ENCODE results near the gene TGFBRAP1. TPM values are rescaled to one million over a fixed set of nuclear protein-coding genes. Genes with fewer than 3 reads are reported as not detected.

TGFBRAP1 gene
- total RNA-seq, 8 experiments from 2014 or later = 7.4 to 17.8 (median 11.5) TPM

DNA sequence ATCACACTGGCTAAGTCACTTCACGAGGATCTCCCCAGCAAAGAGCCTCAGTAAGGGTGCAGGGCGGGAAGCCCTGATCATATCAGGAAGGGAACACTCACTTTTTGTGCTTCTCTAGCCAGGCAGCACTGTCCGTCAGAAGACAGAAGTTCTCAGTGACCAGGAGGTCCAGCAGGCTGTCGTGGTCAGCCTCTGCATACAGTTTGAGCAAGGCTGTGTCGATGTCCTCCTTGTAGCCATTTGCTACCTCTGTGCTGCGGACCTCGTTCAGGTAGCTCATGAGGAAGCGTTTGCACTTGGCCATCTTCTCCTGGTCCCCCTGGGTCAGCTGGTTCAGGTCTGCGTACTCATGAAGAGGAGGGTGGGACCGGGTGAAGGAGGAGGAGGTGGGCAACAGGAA lies 49.3 kb downstream of the TGFBRAP1 start:
- Histone ChIP-seq H3K27ac (no peak overlapping the region), H3K4me1 (replicated peaks in 1 of 2) (no peaks in the 10 kb centered on the region), H3K4me3 (no peak overlapping the region)
- 67 to 100% (median 92%) methylated on average over 1 to 8 of the region's 10 CpGs; no CpG with 5 or more reads in 2 of the 10 experiments for WGBS, 10 experiments
- in situ Hi-C loops (cut with MboI; ENCODE audit: low pct_unique_long_range_greater_than_20kb in 2 of 9, low sequenced_read_pairs in 9 of 9, unreplicated experiment in 9 of 9) = no loop called here
- no peak for ATAC-seq (replicated peaks in 6 of 8)

DNA sequence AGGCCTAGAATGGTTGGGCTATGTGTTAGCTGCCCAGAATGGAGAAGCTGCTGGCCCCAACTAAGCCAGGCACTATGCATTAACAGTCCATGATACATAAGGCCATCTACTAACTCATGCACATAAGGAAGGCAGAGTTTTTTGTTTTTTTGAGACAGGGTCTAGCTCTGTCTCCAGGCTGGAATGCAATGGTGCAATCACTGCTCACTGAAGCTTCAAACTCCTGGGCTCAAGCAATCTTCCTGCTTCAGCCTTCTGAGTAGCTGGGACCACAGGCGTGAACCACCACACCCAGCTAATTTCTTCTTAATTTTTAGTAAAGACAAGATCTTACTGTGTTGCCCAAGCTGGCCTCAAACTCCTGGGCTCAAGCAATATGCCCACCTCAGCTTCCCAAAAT lies 50.4 kb downstream of the TGFBRAP1 start:
- in situ Hi-C loops (cut with MboI; ENCODE audit: low pct_unique_long_range_greater_than_20kb in 2 of 9, low sequenced_read_pairs in 9 of 9, unreplicated experiment in 9 of 9) = no loop called here
- no peak for ATAC-seq (replicated peaks in 6 of 8)
- Histone ChIP-seq H3K27ac (no peak overlapping the region), H3K4me1 (replicated peaks in 1 of 2) (no peaks in the 10 kb centered on the region), H3K4me3 (no peak overlapping the region)
- WGBS, 10 experiments = 80 to 100% methylated on average over 1 of the region's 1 CpG; no CpG with 5 or more reads in 8 of the 10 experiments

DNA sequence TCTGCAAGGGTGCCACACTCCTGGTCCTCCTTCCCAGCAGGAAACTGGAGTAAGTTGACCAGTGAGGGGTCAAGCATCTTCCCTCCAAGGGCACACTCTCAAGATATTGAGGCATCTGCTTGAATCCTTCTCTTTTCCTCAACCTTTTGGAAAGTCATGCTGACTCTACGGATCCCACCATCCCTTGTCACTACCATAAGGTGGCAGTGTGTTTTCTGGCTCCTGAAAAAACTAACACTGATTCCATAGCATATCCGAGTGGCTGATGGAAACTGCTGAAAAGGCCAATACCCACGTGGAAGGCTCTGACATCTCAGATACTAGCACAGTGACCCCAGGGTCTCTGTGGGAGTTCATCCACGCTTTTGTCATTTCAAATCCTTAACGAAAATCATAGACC lies 50.9 kb downstream of the TGFBRAP1 start:
- 51 to 92% (median 83%) methylated on average over 1 to 4 of the region's 5 CpGs; no CpG with 5 or more reads in 2 of the 10 experiments for WGBS, 10 experiments
- no peak for ATAC-seq (replicated peaks in 6 of 8)

DNA sequence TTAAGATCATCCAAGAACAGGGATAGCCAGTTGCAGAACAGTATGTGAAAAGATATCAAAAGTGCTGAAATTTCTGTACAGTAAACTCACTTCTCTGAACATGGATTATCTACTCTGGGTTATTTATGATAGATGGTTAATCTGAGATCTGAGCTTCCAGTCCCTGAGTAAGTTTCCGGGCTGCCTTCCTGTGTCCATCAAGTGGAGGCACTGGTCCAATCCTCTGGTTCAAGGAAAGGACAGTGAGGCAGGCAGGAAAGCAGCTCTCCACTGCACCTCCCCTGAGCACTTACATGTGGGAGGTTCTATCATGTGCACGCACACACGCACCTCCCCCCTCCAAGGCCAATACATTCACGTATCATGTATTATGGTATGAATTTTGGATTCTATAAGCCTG lies 55.5 kb downstream of the TGFBRAP1 start:
- Histone ChIP-seq H3K4me3 (no peak overlapping the region), H3K27ac (no peak overlapping the region), H3K4me1 (replicated peaks in 1 of 2) (no peaks in the 10 kb centered on the region)
- 79 to 100% (median 100%) methylated on average over 1 to 4 of the region's 4 CpGs; no CpG with 5 or more reads in 6 of the 10 experiments for WGBS, 10 experiments
- in situ Hi-C loops (cut with MboI; ENCODE audit: low pct_unique_long_range_greater_than_20kb in 2 of 9, low sequenced_read_pairs in 9 of 9, unreplicated experiment in 9 of 9) = no loop called here
- no peak for ATAC-seq (replicated peaks in 6 of 8)

More for the DNA sequence above, 50.9 kb downstream of the TGFBRAP1 start:
- Histone ChIP-seq H3K27ac (no peak overlapping the region), H3K4me3 (no peak overlapping the region), H3K4me1 (replicated peaks in 1 of 2) (no peaks in the 10 kb centered on the region)
- in situ Hi-C loops (cut with MboI; ENCODE audit: low pct_unique_long_range_greater_than_20kb in 2 of 9, low sequenced_read_pairs in 9 of 9, unreplicated experiment in 9 of 9) = no loop called here

DNA sequence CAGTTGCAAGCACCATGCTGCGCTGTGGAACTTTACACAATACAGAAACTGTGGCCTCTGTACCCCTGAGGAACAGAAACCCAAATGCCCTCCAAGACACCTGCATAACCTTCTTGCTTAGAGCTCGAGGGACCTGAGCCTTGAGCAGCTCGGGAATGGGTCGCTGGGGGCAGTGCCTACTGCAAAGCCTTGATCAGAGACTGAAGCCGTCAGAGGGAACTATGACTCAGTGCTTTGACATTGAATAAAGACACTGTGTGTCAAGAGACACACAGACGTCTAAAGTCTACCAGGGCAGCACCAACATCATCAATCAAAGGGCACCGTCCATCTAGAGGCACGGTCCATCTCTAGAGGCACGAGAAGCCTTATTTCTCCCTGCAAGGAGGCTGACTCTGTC lies 57.4 kb downstream of the TGFBRAP1 start:
- WGBS, 10 experiments = 50 to 100% (median 95%) methylated on average over 1 to 5 of the region's 9 CpGs; no CpG with 5 or more reads in 2 of the 10 experiments
- no peaks in the 10 kb centered on the region for H3K4me1 ChIP-seq (replicated peaks in 1 of 2)
- ATAC-seq (replicated peaks in 6 of 8) = peak in 1 of 8 experiments; percentile 23
- H3K27ac ChIP-seq = no peak overlapping the region
- no peak overlapping the region for H3K4me3 ChIP-seq
- in situ Hi-C loops (cut with MboI; ENCODE audit: low pct_unique_long_range_greater_than_20kb in 2 of 9, low sequenced_read_pairs in 9 of 9, unreplicated experiment in 9 of 9) = no loop called here

DNA sequence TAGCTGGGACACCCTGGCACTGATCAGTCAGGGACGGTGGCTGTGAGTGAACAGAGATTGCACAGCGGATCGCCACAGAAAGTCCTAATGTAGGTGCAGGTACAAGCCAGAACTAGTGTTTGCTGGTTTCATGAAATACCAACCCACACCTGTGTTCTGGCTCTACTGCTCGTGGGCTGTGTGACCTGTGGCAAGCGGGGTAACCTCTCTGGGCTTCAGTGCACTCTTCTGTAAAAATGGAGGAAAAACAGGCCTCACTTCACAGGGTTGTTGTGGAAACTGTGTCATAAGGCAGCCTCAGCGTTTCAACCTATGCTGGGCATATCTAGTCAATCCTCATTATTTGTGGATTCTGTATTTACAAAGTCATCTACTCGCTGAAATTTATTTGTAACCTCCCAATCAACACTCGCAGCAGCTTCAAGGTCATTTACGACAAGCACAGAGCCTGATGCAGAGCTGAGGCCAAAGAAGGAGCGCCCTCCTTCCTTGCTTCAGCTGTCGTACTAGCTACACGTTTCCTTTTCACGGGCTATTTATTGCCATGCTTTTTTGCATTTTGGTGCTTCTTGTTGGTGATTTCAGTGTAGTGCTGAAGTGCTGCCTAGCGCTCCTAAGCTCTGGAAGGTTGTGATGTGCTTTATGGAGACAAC lies 58.0 kb downstream of the TGFBRAP1 start:
- no peak overlapping the region for H3K27ac ChIP-seq
- in situ Hi-C loops (cut with MboI; ENCODE audit: low pct_unique_long_range_greater_than_20kb in 2 of 9, low sequenced_read_pairs in 9 of 9, unreplicated experiment in 9 of 9) = no loop called here
- 72 to 100% (median 92%) methylated on average over 1 to 14 of the region's 14 CpGs; no CpG with 5 or more reads in 1 of the 10 experiments for WGBS, 10 experiments
- no peak for ATAC-seq (replicated peaks in 6 of 8)
- H3K4me3 ChIP-seq = no peak overlapping the region
- no peaks in the 10 kb centered on the region for H3K4me1 ChIP-seq (replicated peaks in 1 of 2)

DNA sequence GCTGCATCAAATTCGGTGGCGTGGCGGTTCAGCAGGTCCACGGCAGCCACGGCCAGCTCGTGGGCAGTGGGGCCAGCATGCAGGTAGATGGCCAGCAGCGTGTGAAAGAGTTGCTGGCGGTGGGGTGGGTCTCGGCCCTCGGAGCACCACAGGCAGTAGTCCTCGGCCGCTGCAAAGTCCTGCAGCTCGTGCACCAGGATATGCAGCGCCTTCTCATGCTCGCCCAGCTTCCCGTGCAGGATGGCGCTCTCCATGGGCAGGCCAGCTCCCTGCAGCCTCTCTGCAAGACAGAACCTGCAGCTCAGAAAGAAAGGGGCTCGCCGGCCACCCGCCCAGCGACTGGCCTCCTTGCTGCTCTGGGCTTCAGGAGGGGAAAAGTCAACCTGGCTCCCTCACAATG lies 60.1 kb downstream of the TGFBRAP1 start:
- H3K27ac ChIP-seq = no peak overlapping the region
- WGBS, 10 experiments = 70 to 100% (median 90%) methylated on average over 2 to 12 of the region's 21 CpGs; no CpG with 5 or more reads in 7 of the 10 experiments
- no peak overlapping the region for H3K4me3 ChIP-seq
- H3K4me1 ChIP-seq (replicated peaks in 1 of 2) = no peaks in the 10 kb centered on the region
- in situ Hi-C loops (cut with MboI; ENCODE audit: low pct_unique_long_range_greater_than_20kb in 2 of 9, low sequenced_read_pairs in 9 of 9, unreplicated experiment in 9 of 9) = no loop called here
- no peak for ATAC-seq (replicated peaks in 6 of 8)

DNA sequence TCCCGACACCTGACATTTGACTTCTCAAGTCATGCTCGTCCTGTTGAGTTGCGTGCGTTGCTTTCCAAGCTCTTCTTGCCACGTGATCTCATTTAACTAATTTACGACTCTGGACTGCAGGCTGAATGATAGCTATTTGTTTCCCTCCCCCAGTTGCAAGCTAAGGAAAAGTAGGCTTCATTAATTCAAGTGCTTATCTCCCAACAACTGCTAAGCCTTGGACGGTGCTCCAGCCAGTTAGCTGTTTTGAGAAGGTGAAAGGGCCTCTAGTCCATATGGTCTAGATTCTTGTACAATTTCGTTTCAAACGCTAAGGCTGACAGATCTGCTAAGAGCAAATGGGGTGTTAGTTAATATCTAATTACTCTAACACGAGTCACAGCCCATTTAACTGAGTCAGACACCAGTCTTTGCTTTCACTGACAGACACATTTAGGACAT lies 66.9 kb downstream of the TGFBRAP1 start:
- in situ Hi-C loops (cut with MboI; ENCODE audit: low pct_unique_long_range_greater_than_20kb in 2 of 9, low sequenced_read_pairs in 9 of 9, unreplicated experiment in 9 of 9) = no loop called here
- Histone ChIP-seq H3K27ac (no peak overlapping the region), H3K4me3 (no peak overlapping the region), H3K4me1 (replicated peaks in 1 of 2) (peaks cover 0 to 8% of the 10 kb centered on the region in 2 donors)
- 21 to 81% (median 47%) methylated on average over 1 to 10 of the region's 10 CpGs; no CpG with 5 or more reads in 1 of the 10 experiments for WGBS, 10 experiments
- ATAC-seq (replicated peaks in 6 of 8) = peak in 5 of 8 experiments; percentile 76 to 89 (median 82)

DNA sequence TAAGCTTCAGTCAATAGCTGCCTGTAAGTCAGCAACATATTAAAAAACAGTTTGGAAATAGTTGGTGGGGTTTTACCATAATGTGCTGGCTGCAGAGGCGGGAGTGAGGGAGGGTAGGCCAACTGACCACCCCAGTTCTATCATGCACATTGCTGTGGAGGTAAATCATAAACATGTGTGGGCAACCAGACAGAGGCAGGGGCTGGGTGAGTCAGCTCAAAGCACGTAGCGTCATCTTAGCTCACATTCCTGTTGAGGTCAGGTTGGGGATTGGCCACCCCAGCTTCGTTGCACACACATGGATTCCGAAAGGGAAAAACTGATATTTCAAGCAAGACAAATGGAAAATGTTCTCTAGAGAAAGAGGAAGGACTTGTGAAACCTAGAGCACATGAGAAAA lies 68.5 kb downstream of the TGFBRAP1 start:
- ATAC-seq (replicated peaks in 6 of 8) = peak in 4 of 8 experiments; percentile 57 to 91 (median 86)
- in situ Hi-C loops (cut with MboI; ENCODE audit: low pct_unique_long_range_greater_than_20kb in 2 of 9, low sequenced_read_pairs in 9 of 9, unreplicated experiment in 9 of 9) = no loop called here
- peaks cover 0 to 8% of the 10 kb centered on the region in 2 donors for H3K4me1 ChIP-seq (replicated peaks in 1 of 2)
- no peak overlapping the region for H3K4me3 ChIP-seq
- H3K27ac ChIP-seq = no peak overlapping the region
- 0 to 95% (median 49%) methylated on average over 3 to 4 of the region's 5 CpGs; no CpG with 5 or more reads in 4 of the 10 experiments for WGBS, 10 experiments

DNA sequence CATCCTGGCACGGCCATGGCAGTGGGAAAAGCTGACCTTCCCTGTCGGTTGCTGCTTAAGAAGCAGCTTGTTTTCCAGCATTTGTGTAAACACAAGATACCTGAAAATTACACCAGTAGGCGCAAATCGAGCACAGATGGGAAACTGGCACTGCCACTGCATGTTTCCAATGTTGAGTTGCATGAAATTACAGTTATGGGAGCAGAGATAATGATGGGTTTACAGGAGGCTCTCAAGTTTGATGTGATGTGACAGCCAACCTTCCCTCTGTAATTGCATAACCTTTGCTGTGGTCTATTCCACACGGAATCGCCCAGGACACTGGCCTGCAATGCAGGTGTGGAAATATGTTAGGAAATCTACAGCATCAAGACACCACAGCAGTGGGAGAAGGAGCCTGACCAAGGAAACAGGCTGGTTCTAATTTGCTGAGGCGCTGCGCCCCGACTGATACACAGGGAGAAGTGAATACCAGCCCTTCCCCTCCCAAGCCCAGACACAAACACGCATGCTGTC lies 70.6 kb downstream of the TGFBRAP1 start:
- ATAC-seq (replicated peaks in 6 of 8) = no peak
- 32 to 94% (median 82%) methylated on average over 2 to 8 of the region's 10 CpGs; no CpG with 5 or more reads in 1 of the 10 experiments for WGBS, 10 experiments
- peaks cover 0 to 8% of the 10 kb centered on the region in 2 donors for H3K4me1 ChIP-seq (replicated peaks in 1 of 2)
- in situ Hi-C loops (cut with MboI; ENCODE audit: low pct_unique_long_range_greater_than_20kb in 2 of 9, low sequenced_read_pairs in 9 of 9, unreplicated experiment in 9 of 9) = no loop called here
- H3K27ac ChIP-seq = no peak overlapping the region
- H3K4me3 ChIP-seq = no peak overlapping the region

DNA sequence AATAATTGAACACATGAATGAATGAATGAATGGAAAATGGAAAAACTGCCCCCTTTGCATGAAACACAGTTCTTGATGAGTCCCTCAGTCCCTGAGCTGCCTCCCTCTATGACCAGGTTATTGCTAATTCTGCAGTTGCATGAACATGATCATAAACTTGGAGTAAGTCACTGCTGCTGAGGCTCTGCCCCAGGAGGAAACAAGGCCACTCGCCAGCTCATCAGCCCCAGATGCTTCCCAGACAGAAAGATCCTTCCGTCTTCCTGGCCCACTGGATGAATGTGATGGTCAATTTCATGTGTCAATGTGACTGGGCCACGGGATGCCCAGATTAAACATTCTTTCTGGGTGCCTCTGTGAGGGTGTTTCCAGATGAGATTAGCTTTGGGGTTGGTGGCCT lies 71.6 kb downstream of the TGFBRAP1 start:
- Histone ChIP-seq H3K27ac (no peak overlapping the region), H3K4me3 (no peak overlapping the region), H3K4me1 (replicated peaks in 1 of 2) (peaks cover 0 to 5% of the 10 kb centered on the region in 2 donors)
- ATAC-seq (replicated peaks in 6 of 8) = no peak
- WGBS, 10 experiments = 83 to 100% (median 93%) methylated on average over 1 to 3 of the region's 3 CpGs; no CpG with 5 or more reads in 6 of the 10 experiments
- in situ Hi-C loops (cut with MboI; ENCODE audit: low pct_unique_long_range_greater_than_20kb in 2 of 9, low sequenced_read_pairs in 9 of 9, unreplicated experiment in 9 of 9) = no loop called here

DNA sequence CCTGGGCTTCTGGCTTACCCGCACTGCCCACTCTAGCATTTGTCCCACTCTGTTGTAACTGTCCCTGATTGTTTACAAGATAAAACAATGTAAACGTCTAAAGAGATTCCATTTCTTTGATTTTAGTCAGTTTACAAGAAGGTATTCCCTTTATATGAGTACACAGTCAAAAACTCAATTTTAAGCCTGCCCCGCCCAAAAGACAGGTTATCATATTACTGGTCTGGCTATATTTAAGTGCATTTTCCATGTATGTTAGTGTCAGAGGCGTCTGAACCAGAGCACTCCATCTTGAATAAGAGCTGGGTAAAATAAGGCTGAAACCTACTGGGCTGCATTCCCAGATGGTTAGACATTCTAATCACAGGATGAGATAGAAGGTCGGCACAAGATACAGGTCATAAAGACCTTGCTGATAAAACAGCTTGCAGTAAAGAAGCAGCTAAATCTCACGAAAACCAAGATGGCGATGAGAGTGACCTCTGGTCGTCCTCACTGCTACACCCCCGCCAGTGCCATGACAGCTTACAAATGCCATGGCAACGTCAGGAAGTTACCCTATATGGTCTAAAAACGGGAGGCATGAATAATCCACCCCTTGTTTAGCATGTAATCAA lies 73.0 kb downstream of the TGFBRAP1 start:
- in situ Hi-C loops (cut with MboI; ENCODE audit: low pct_unique_long_range_greater_than_20kb in 2 of 9, low sequenced_read_pairs in 9 of 9, unreplicated experiment in 9 of 9) = no loop called here
- H3K4me3 ChIP-seq = no peak overlapping the region
- ATAC-seq (replicated peaks in 6 of 8) = no peak
- H3K27ac ChIP-seq = no peak overlapping the region
- no peaks in the 10 kb centered on the region for H3K4me1 ChIP-seq (replicated peaks in 1 of 2)
- 49 to 81% (median 71%) methylated on average over 3 to 11 of the region's 11 CpGs; no CpG with 5 or more reads in 2 of the 10 experiments for WGBS, 10 experiments

DNA sequence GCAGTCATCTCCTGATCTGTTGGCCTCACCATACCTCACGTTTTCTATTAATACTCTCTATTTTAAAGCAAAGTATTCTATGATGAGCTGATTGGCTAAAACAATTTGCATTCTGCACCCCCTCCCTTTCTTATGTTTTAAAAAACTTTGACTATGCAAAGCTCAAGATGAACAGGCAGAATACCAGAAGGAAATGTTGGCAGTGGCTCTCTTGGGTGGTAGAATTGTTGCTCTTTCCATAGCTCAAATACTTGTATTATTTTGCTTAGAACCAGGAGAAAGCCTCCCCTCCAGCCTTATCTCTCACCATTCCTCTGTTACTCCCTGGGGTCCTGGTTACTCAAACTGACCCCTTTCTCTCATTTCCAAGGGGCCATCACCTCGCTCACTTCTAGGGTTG lies 73.6 kb downstream of the TGFBRAP1 start:
- Histone ChIP-seq H3K27ac (no peak overlapping the region), H3K4me1 (replicated peaks in 1 of 2) (no peaks in the 10 kb centered on the region), H3K4me3 (no peak overlapping the region)
- no peak for ATAC-seq (replicated peaks in 6 of 8)
- in situ Hi-C loops (cut with MboI; ENCODE audit: low pct_unique_long_range_greater_than_20kb in 2 of 9, low sequenced_read_pairs in 9 of 9, unreplicated experiment in 9 of 9) = no loop called here
- WGBS, 10 experiments = 47 to 100% (median 75%) methylated on average over 1 to 2 of the region's 2 CpGs; no CpG with 5 or more reads in 5 of the 10 experiments

All from motor neuron (in vitro differentiated cells).